Suprapubic skin (tissue), 4 donors: ENCODE data around the gene CREB3. TPM values are rescaled to one million over a fixed set of nuclear protein-coding genes. Genes with fewer than 3 reads are reported as not detected.

Experiments
- DNase-seq, 2 donors: peaks; one replicate each; pipeline ENCODE4 v3.0.0-alpha.2; 2019; ENCODE audit warnings: low spot score in 2 of 2
- H3K27ac ChIP-seq: fragments of 200-600 bp; sonication (generic); one replicate; pipeline ENCODE4 v1.5.1; 2019
- H3K27me3 ChIP-seq: fragments of 200-600 bp; sonication (generic); one replicate; pipeline ENCODE4 v1.5.1; 2019
- H3K36me3 ChIP-seq: fragments of 200-600 bp; sonication (generic); one replicate; pipeline ENCODE4 v1.5.1; 2019
- H3K4me1 ChIP-seq: fragments of 200-600 bp; sonication (generic); one replicate; pipeline ENCODE4 v1.5.1; 2019
- H3K4me3 ChIP-seq: fragments of 200-600 bp; sonication (generic); one replicate; pipeline ENCODE4 v1.5.1; 2019; ENCODE audit warnings: mild to moderate bottlenecking
- H3K9me3 ChIP-seq: fragments of 200-600 bp; sonication (generic); one replicate; pipeline ENCODE4 v1.5.1; 2019
- CTCF ChIP-seq, 2 donors: fragments of 200-600 bp in 1 of 2; fragments of 450-650 bp in 1 of 2; sonication (generic) in 1 of 2; IDR thresholded peaks; one replicate each; pipeline ENCODE4 v1.5.1; 2016 to 2019; ENCODE audit warnings: antibody characterized with exemption in 2 of 2, mild to moderate bottlenecking in 1 of 2, moderate library complexity in 1 of 2
- EP300 ChIP-seq: sonication (generic); formaldehyde crosslinking; IDR thresholded peaks from one replicate; pipeline ENCODE4 v1.6.1; 2017; ENCODE audit warnings: antibody characterized with exemption
- POLR2A ChIP-seq, 2 donors: fragments of 450-650 bp; IDR thresholded peaks; one replicate each; pipeline ENCODE4 v1.6.1; 2017; ENCODE audit warnings: antibody characterized with exemption in 2 of 2, mild to moderate bottlenecking in 2 of 2, moderate library complexity in 2 of 2
- POLR2AphosphoS5 ChIP-seq, 3 donors: sonication (generic); formaldehyde crosslinking; IDR thresholded peaks; one replicate each; pipeline ENCODE4 v1.6.1; 2017; ENCODE audit warnings: antibody characterized with exemption in 3 of 3
- whole genome bisulfite sequencing: methylation state at CpG from one replicate; pipeline ENCODE4 v1.1.5; 2018; 5-methylcytosine and 5-hydroxymethylcytosine counted together
- total RNA-seq, 4 donors: library from RNA; depleted of rRNA; stranded (reverse); fragments of >200 nt; gene quantifications; one replicate each; pipeline ENCODE4 v1.1.0, GENCODE V29; 2016

Gene CREB3
- total RNA-seq, 4 donors from 2014 or later, result 18.8 to 24.1 (median 23.1) TPM

GRCh38 chr9:35686222-35687203, 46.0 kb upstream of the CREB3 start:
- no peaks in the 10 kb centered on the region for H3K9me3 ChIP-seq
- H3K27ac ChIP-seq, result no peak overlapping the region
- H3K4me3 ChIP-seq, result peak overlapping the region; percentile 65
- WGBS, result 67% methylated on average over 11 of the region's 11 CpGs
- no peaks in the 10 kb centered on the region for H3K27me3 ChIP-seq
- peaks cover 26% of the 10 kb centered on the region for H3K36me3 ChIP-seq
- H3K4me1 ChIP-seq, result peaks cover 20% of the 10 kb centered on the region
- DNase-seq, result no peak
- TF ChIP-seq POLR2AphosphoS5 (IDR thresholded peaks at IDR 0.05) (no peak), EP300 (no peak), CTCF (IDR thresholded peaks at IDR 0.05) (no peak), POLR2A (IDR thresholded peaks at IDR 0.05) (no peak)

GRCh38 chr9:35687306-35687705, 45.2 kb upstream of the CREB3 start:
- 86% methylated on average over 2 of the region's 2 CpGs for WGBS
- H3K4me1 ChIP-seq, result peaks cover 20% of the 10 kb centered on the region
- H3K4me3 ChIP-seq, result peak overlapping the region; percentile 65
- no peaks in the 10 kb centered on the region for H3K9me3 ChIP-seq
- peaks cover 26% of the 10 kb centered on the region for H3K36me3 ChIP-seq
- no peak for DNase-seq
- no peaks in the 10 kb centered on the region for H3K27me3 ChIP-seq
- TF ChIP-seq POLR2A (IDR thresholded peaks at IDR 0.05), result no peak
- TF ChIP-seq EP300, result no peak
- TF ChIP-seq CTCF (IDR thresholded peaks at IDR 0.05), result no peak
- TF ChIP-seq POLR2AphosphoS5 (IDR thresholded peaks at IDR 0.05), result no peak
- no peak overlapping the region for H3K27ac ChIP-seq

GRCh38 chr9:35687972-35688557, 44.4 kb upstream of the CREB3 start:
- H3K9me3 ChIP-seq, result no peaks in the 10 kb centered on the region
- TF ChIP-seq CTCF (IDR thresholded peaks at IDR 0.05), result no peak
- TF ChIP-seq POLR2A (IDR thresholded peaks at IDR 0.05), result no peak
- no peak for TF ChIP-seq EP300
- no peak for TF ChIP-seq POLR2AphosphoS5 (IDR thresholded peaks at IDR 0.05)
- H3K27ac ChIP-seq, result no peak overlapping the region
- H3K4me1 ChIP-seq, result peaks cover 20% of the 10 kb centered on the region
- 80% methylated on average over 2 of the region's 2 CpGs for WGBS
- H3K27me3 ChIP-seq, result no peaks in the 10 kb centered on the region
- no peak for DNase-seq
- peak overlapping the region; percentile 65 for H3K4me3 ChIP-seq
- peaks cover 20% of the 10 kb centered on the region for H3K36me3 ChIP-seq

- TF ChIP-seq POLR2AphosphoS5 (IDR thresholded peaks at IDR 0.05) (no peak), POLR2A (IDR thresholded peaks at IDR 0.05) (no peak), EP300 (no peak), CTCF (IDR thresholded peaks at IDR 0.05) (no peak)
- H3K27ac ChIP-seq, result peak overlapping the region; percentile 84
- no peaks in the 10 kb centered on the region for H3K27me3 ChIP-seq
- peak overlapping the region; percentile 65 for H3K4me3 ChIP-seq
- WGBS, result 73% methylated on average over 12 of the region's 12 CpGs
- no peaks in the 10 kb centered on the region for H3K9me3 ChIP-seq
- H3K36me3 ChIP-seq, result peaks cover 17% of the 10 kb centered on the region
- no peak for DNase-seq
- H3K4me1 ChIP-seq, result peaks cover 20% of the 10 kb centered on the region
These were observed 43.6 kb upstream of the CREB3 start for GRCh38 chr9:35688558-35689541.
